ENCODE data around the gene OR2S2. TPM values are rescaled to one million over a fixed set of nuclear protein-coding genes. Genes with fewer than 3 reads are reported as not detected.

Gene OR2S2
- total and polyA plus RNA-seq, 2 of the 8 experiments (the other 6 are each of a cell fraction or from before 2014, with no cell fraction given): not detected

GRCh38 chr9:35929453-35929718, 28.6 kb downstream of the OR2S2 start:
- FAIRE-seq (no peak), DNase-seq (ENCODE audit: low read depth in 1 of 2, low spot score in 2 of 2) (no peak)
- H3K27me3 ChIP-seq (replicated peaks in 1 of 4; ENCODE audit: control insufficient read depth in 3 of 4, extremely low read depth in 1 of 4, insufficient read depth in 3 of 4, low read length in 3 of 4): no peaks in the 10 kb centered on the region
- WGBS, 2 experiments (ENCODE audit: extremely low coverage in 1 of 2, insufficient coverage in 1 of 2, insufficient read length in 1 of 2, insufficient replicate concordance in 2 of 2, low coverage in 1 of 2, low lambda C conversion rate in 2 of 2, missing lambda C conversion rate in 1 of 2): 95% methylated on average over 6 of the region's 6 CpGs; no CpG with 5 or more reads in 1 of the 2 experiments
- ChIA-PET CTCF (ENCODE audit: partially characterized antibody) (interaction anchor here (1.0 kb wide), 1 partner anchor 104 kb away, joined by 4 read pairs; no protein-coding TSS in a partner anchor), POLR2A (ENCODE audit: partially characterized antibody) (no interaction called here)
- no peak overlapping the region for H2AFZ ChIP-seq (ENCODE audit: low read length)
- H3K79me1 ChIP-seq (ENCODE audit: low read depth, low read length): no peaks in the 10 kb centered on the region
- no peak overlapping the region for H2BK5ac ChIP-seq (ENCODE audit: low read depth, low read length)
- H3K4me1 ChIP-seq (replicated peaks in 1 of 4; ENCODE audit: control insufficient read depth in 3 of 4, insufficient read depth in 4 of 4, low read length in 3 of 4): no peaks in the 10 kb centered on the region
- H4K5ac ChIP-seq (ENCODE audit: insufficient read length, low read depth, low read length): no peak overlapping the region
- H3K4me2 ChIP-seq (ENCODE audit: insufficient read depth in 1 of 2, low read depth in 2 of 2, low read length in 2 of 2): no peak overlapping the region
- no peak overlapping the region for H3K23ac ChIP-seq (ENCODE audit: insufficient read length)
- H3K9ac ChIP-seq (replicated peaks in 1 of 4; ENCODE audit: extremely low read depth in 1 of 4, low read depth in 3 of 4, low read length in 3 of 4): no peak overlapping the region
- no peak overlapping the region for H2BK12ac ChIP-seq (ENCODE audit: low read depth, low read length)
- no peak overlapping the region for H4K8ac ChIP-seq (ENCODE audit: extremely low read depth, insufficient read depth, low read length)
- TF ChIP-seq SP1 (IDR thresholded peaks at IDR 0.05; ENCODE audit: low read depth, low read length) (no peak), SP4 (IDR thresholded peaks at IDR 0.05; ENCODE audit: low read length) (no peak), FOSL1 (IDR thresholded peaks at IDR 0.05; ENCODE audit: insufficient read depth, low read depth, low read length) (no peak), KDM5A (IDR thresholded peaks at IDR 0.05; ENCODE audit: low read length) (no peak), POLR2A (IDR thresholded peaks at IDR 0.05; ENCODE audit: control extremely low read depth in 1 of 2, low read depth in 2 of 2, low read length in 2 of 2) (no peak), HDAC2 (IDR thresholded peaks at IDR 0.05; ENCODE audit: borderline replicate concordance in 1 of 2, low read depth in 2 of 2, low read length in 2 of 2) (no peak), SAP30 (IDR thresholded peaks at IDR 0.05; ENCODE audit: insufficient read depth, insufficient replicate concordance, low read length) (no peak), RXRA (IDR thresholded peaks at IDR 0.05; ENCODE audit: insufficient read depth, low read depth, low read length) (no peak), YY1 (IDR thresholded peaks at IDR 0.05; ENCODE audit: low read depth, low read length) (no peak), CEBPB (IDR thresholded peaks at IDR 0.05; ENCODE audit: low read depth, low read length) (no peak), CHD1 (IDR thresholded peaks at IDR 0.05; ENCODE audit: low read depth, low read length) (no peak)
- H4K91ac ChIP-seq (replicated peaks; ENCODE audit: insufficient read length, low read length): no peak overlapping the region
- H3K27ac ChIP-seq (ENCODE audit: low read depth, low read length): no peak overlapping the region
- no peak overlapping the region for H2BK15ac ChIP-seq (ENCODE audit: low read length)
- H2BK120ac ChIP-seq (replicated peaks; ENCODE audit: low read depth, low read length): no peak overlapping the region
- no peak overlapping the region for H2AK5ac ChIP-seq (ENCODE audit: low read depth, low read length)
- H3K4ac ChIP-seq (replicated peaks; ENCODE audit: insufficient read length, low read depth, low read length): no peak overlapping the region
- no peaks in the 10 kb centered on the region for H3K23me2 ChIP-seq (ENCODE audit: low read depth, low read length)
- H4K20me1 ChIP-seq (replicated peaks in 1 of 2; ENCODE audit: control insufficient read depth in 1 of 2, insufficient read depth in 2 of 2, low read length in 2 of 2): no peaks in the 10 kb centered on the region
- no peaks in the 10 kb centered on the region for H3K79me2 ChIP-seq (ENCODE audit: control insufficient read depth in 1 of 2, insufficient read depth in 2 of 2, low read length in 2 of 2)
- H3K18ac ChIP-seq (ENCODE audit: extremely low read depth, low read length): no peak overlapping the region
- H2BK20ac ChIP-seq (ENCODE audit: low read length): no peak overlapping the region
- H3K9me3 ChIP-seq (ENCODE audit: insufficient read depth in 2 of 2, low read depth in 1 of 2, low read length in 1 of 2): no peaks in the 10 kb centered on the region
- no peaks in the 10 kb centered on the region for H3K36me3 ChIP-seq (ENCODE audit: control insufficient read depth in 2 of 4, insufficient read depth in 4 of 4, low read length in 3 of 4)
- H3K4me3 ChIP-seq (ENCODE audit: extremely low read depth in 1 of 4, insufficient read depth in 2 of 4, low read depth in 3 of 4, low read length in 4 of 4): no peak overlapping the region
- H3K56ac ChIP-seq (replicated peaks; ENCODE audit: insufficient read length, low read depth, low read length): no peak overlapping the region
- H3K14ac ChIP-seq (ENCODE audit: insufficient read length): no peak overlapping the region

Data from H1 (cell line).